HEK293 (cell line): ENCODE data around the gene SACS.

ENCODE experiments used
- CTCF ChIA-PET: fragments of 350-600 bp; formaldehyde crosslinking; extraction: SDS; loops from one replicate; lab custom pipeline; 2021; ENCODE audit warnings: antibody characterized with exemption; lab: Yijun Ruan, JAX
- POLR2A ChIA-PET: fragments of 300-600 bp; formaldehyde crosslinking; extraction: SDS; loops from one replicate; lab custom pipeline; 2020; ENCODE audit warnings: antibody characterized with exemption, inconsistent platforms; lab: Yijun Ruan, JAX
- H3K27ac ChIP-seq: fragments of 200-500 bp; sonication (Bioruptor generic); 2 replicates; pipeline ENCODE4 v1.5.1; 2014; ENCODE audit warnings: low read depth, low read length, control low read depth, inconsistent platforms; ENCODE audit errors: extremely low read depth
- H3K36me3 ChIP-seq, 2 experiments: fragments of 200-500 bp in 1 of 2; sonication (Bioruptor generic) in 1 of 2; 1 replicate in 1 of 2; 2 replicates in 1 of 2; pipeline ENCODE4 v1.5.1; 2014 to 2017; ENCODE audit warnings: inconsistent platforms in 2 of 2, low read length in 2 of 2; ENCODE audit not compliant: control insufficient read depth in 2 of 2, insufficient read depth in 1 of 2
- H3K4me1 ChIP-seq: fragments of 200-500 bp; sonication (Bioruptor generic); 2 replicates; pipeline ENCODE4 v1.5.1; 2014; ENCODE audit warnings: mild to moderate bottlenecking, low read length, inconsistent platforms; ENCODE audit not compliant: control insufficient read depth, insufficient read depth
- H3K4me3 ChIP-seq: 2 replicates; pipeline ENCODE4 v1.5.1; 2011; ENCODE audit warnings: low read depth, mild to moderate bottlenecking, control low read depth, low read length, moderate library complexity
- H3K9me3 ChIP-seq: fragments of 200-500 bp; sonication (Bioruptor generic); 2 replicates; pipeline ENCODE4 v1.5.1; 2014; ENCODE audit warnings: low read depth, low read length, inconsistent platforms; ENCODE audit not compliant: control insufficient read depth, insufficient read depth
- FEZF1 ChIP-seq: fragments of 450-650 bp; formaldehyde crosslinking; IDR thresholded peaks from 2 replicates; pipeline ENCODE4 v1.5.1; 2016; ENCODE audit warnings: missing biosample characterization, missing genetic modification characterization
- GFI1B ChIP-seq: fragments of 450-650 bp; formaldehyde crosslinking; IDR thresholded peaks from 2 replicates; pipeline ENCODE4 v1.5.1; 2016; ENCODE audit warnings: missing biosample characterization, missing genetic modification characterization
- GLI4 ChIP-seq: fragments of 450-650 bp; formaldehyde crosslinking; IDR thresholded peaks from 2 replicates; pipeline ENCODE4 v1.5.1; 2016; ENCODE audit warnings: missing biosample characterization, missing genetic modification characterization
- HOXA7 ChIP-seq: sonication (generic); formaldehyde crosslinking; IDR thresholded peaks from 2 replicates; pipeline ENCODE4 v1.8.1; 2022; ENCODE audit warnings: missing genetic modification reagents, borderline replicate concordance
- KLF8 ChIP-seq: fragments of 450-650 bp; formaldehyde crosslinking; IDR thresholded peaks from 2 replicates; pipeline ENCODE4 v1.5.1; 2016; ENCODE audit warnings: missing biosample characterization, missing genetic modification characterization
- WT1 ChIP-seq: fragments of 450-650 bp; formaldehyde crosslinking; IDR thresholded peaks from 2 replicates; pipeline ENCODE4 v1.5.1; 2016; ENCODE audit warnings: missing biosample characterization, missing genetic modification characterization
- ZBTB21 ChIP-seq: fragments of 450-650 bp; formaldehyde crosslinking; IDR thresholded peaks from 2 replicates; pipeline ENCODE4 v1.5.1; 2017; ENCODE audit warnings: missing biosample characterization, missing genetic modification characterization
- ZFP69B ChIP-seq: fragments of 450-650 bp; formaldehyde crosslinking; IDR thresholded peaks from 2 replicates; pipeline ENCODE4 v1.5.1; 2016; ENCODE audit warnings: missing biosample characterization, missing genetic modification characterization
- ZNF155 ChIP-seq: fragments of 450-650 bp; formaldehyde crosslinking; IDR thresholded peaks from 2 replicates; pipeline ENCODE4 v1.5.1; 2016; ENCODE audit warnings: missing biosample characterization, missing genetic modification characterization
- ZNF184 ChIP-seq: fragments of 450-650 bp; IDR thresholded peaks from 2 replicates; pipeline ENCODE4 v1.5.1; 2018; ENCODE audit warnings: missing biosample characterization, mild to moderate bottlenecking, missing genetic modification characterization
- ZNF2 ChIP-seq: fragments of 450-650 bp; formaldehyde crosslinking; IDR thresholded peaks from 2 replicates; pipeline ENCODE4 v1.5.1; 2016; ENCODE audit warnings: missing biosample characterization, missing genetic modification characterization
- ZNF248 ChIP-seq: fragments of 450-650 bp; formaldehyde crosslinking; IDR thresholded peaks from 2 replicates; pipeline ENCODE4 v1.5.1; 2017; ENCODE audit warnings: missing biosample characterization, missing genetic modification characterization
- ZNF335 ChIP-seq: fragments of 450-650 bp; formaldehyde crosslinking; conservative IDR thresholded peaks from 2 replicates; pipeline ENCODE4 v1.5.1; 2016; ENCODE audit warnings: missing biosample characterization, missing genetic modification characterization
- ZNF37A ChIP-seq: fragments of 450-650 bp; IDR thresholded peaks from 2 replicates; pipeline ENCODE4 v1.5.1; 2018; ENCODE audit warnings: missing biosample characterization, missing genetic modification characterization
- ZNF398 ChIP-seq: fragments of 450-650 bp; formaldehyde crosslinking; IDR thresholded peaks from 2 replicates; pipeline ENCODE4 v1.5.1; 2017; ENCODE audit warnings: missing biosample characterization, missing genetic modification characterization
- ZNF521 ChIP-seq: fragments of 450-650 bp; formaldehyde crosslinking; IDR thresholded peaks from 2 replicates; pipeline ENCODE4 v1.5.1; 2017; ENCODE audit warnings: missing biosample characterization, mild to moderate bottlenecking, missing genetic modification characterization
- ZNF555 ChIP-seq: fragments of 450-650 bp; formaldehyde crosslinking; conservative IDR thresholded peaks from 2 replicates; pipeline ENCODE4 v1.5.1; 2017; ENCODE audit warnings: missing biosample characterization, mild to moderate bottlenecking, missing genetic modification characterization, inconsistent platforms
- ZNF558 ChIP-seq: fragments of 450-650 bp; formaldehyde crosslinking; IDR thresholded peaks from 2 replicates; pipeline ENCODE4 v1.5.1; 2016; ENCODE audit warnings: missing biosample characterization, missing genetic modification characterization
- ZNF561 ChIP-seq: fragments of 450-650 bp; IDR thresholded peaks from 2 replicates; pipeline ENCODE4 v1.5.1; 2018; ENCODE audit warnings: missing biosample characterization, missing genetic modification characterization, borderline replicate concordance
- ZNF692 ChIP-seq: fragments of 450-650 bp; formaldehyde crosslinking; IDR thresholded peaks from 2 replicates; pipeline ENCODE4 v1.5.1; 2016; ENCODE audit warnings: missing biosample characterization, missing genetic modification characterization
- ZNF707 ChIP-seq: fragments of 450-650 bp; formaldehyde crosslinking; IDR thresholded peaks from 2 replicates; pipeline ENCODE4 v1.5.1; 2016; ENCODE audit warnings: missing biosample characterization, missing genetic modification characterization
- TF ChIP-seq, protein P1 (sequence below): fragments of 450-650 bp; formaldehyde crosslinking; IDR thresholded peaks from 2 replicates; pipeline ENCODE4 v1.5.1; 2016; ENCODE audit warnings: missing biosample characterization, missing genetic modification characterization
- TF ChIP-seq, protein P2 (sequence below): fragments of 450-650 bp; formaldehyde crosslinking; IDR thresholded peaks from 2 replicates; pipeline ENCODE4 v1.5.1; 2016; ENCODE audit warnings: missing biosample characterization, missing genetic modification characterization, borderline replicate concordance
- TF ChIP-seq, protein P3 (sequence below): fragments of 450-650 bp; formaldehyde crosslinking; IDR thresholded peaks from 2 replicates; pipeline ENCODE4 v1.5.1; 2016; ENCODE audit warnings: missing biosample characterization, missing genetic modification characterization
- TF ChIP-seq, protein P4 (sequence below): fragments of 450-650 bp; formaldehyde crosslinking; IDR thresholded peaks from 2 replicates; pipeline ENCODE4 v1.5.1; 2017; ENCODE audit warnings: missing biosample characterization, missing genetic modification characterization
- TF ChIP-seq, protein P5 (sequence below): sonication (generic); formaldehyde crosslinking; IDR thresholded peaks from 2 replicates; pipeline ENCODE4 v1.8.1; 2022; ENCODE audit warnings: mild to moderate bottlenecking, moderate library complexity, missing genetic modification reagents

The SACS gene

DNA sequence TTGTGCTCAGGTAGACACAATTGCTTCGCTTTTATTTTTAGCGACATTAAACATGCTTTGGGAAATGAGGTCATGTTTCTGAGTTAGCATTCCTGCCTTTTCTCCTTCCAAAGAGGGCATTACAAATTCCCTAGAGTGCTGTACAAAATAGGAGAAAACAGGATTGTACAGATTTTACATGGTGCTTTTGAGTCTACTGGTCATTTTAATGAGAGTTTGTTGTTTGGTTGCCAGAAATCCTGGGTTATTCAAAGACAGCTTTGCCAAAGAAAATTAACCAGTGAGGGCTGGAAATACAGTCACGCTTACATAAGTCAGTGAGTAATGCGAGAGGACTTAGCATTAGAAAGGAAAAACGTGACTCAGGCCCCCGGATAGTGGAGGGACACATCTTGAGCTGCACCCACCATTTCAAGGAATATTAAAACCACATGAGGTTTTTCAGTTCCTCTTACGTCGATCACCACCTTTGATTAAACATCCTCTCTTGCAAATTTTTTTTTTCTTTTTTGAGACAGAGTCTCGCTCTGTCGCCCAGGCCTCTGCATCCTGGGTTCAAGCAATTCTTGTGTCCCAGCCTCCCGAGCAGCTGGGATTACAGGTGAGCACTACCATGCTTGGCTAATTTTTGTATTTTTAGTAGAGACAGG lies 55.4 kb downstream of the SACS start:
- Histone ChIP-seq H3K4me3 (no peak overlapping the region), H3K4me1 (0 out of 2 replicates have a peak, but pooled peaks cover 2% of the 10 kb centered on the region), H3K27ac (no peak overlapping the region), H3K36me3 (peaks cover 0 to 5% of the 10 kb centered on the region in 2 experiments; a peak in 2 of 3 replicates), H3K9me3 (no peaks in the 10 kb centered on the region)
- CTCF ChIA-PET = interaction anchor here (0.6 kb wide), 1 partner anchor 9 kb away, joined by 3 read pairs; no protein-coding TSS in a partner anchor
- POLR2A ChIA-PET = interaction anchor here (0.5 kb wide), 1 partner anchor 10 kb away, joined by 4 read pairs; no protein-coding TSS in a partner anchor
- TF ChIP-seq ZBTB21 (tag by site-specific recombination) = no peak
- no peak for TF ChIP-seq ZNF521
- no peak for TF ChIP-seq ZNF558 (tag by site-specific recombination)
- no peak for TF ChIP-seq ZNF707 (tag by site-specific recombination)
- TF ChIP-seq, protein P1, sequence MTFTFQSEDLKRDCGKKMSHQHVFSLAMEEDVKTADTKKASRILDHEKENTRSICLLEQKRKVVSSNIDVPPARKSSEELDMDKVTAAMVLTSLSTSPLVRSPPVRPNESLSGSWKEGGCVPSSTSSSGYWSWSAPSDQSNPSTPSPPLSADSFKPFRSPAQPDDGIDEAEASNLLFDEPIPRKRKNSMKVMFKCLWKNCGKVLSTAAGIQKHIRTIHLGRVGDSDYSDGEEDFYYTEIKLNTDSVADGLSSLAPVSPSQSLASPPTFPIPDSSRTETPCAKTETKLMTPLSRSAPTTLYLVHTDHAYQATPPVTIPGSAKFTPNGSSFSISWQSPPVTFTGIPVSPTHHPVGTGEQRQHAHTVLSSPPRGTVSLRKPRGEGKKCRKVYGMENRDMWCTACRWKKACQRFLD (tag by site-specific recombination) = no peak
- no peak for TF ChIP-seq GFI1B
- TF ChIP-seq ZNF398 (tag by site-specific recombination) = no peak
- 0 out of 2 replicates have a peak, but pooled peaks have one; percentile 52 for TF ChIP-seq ZNF2 (tag by site-specific recombination)
- 0 out of 2 replicates have a peak, but pooled peaks have one; percentile 7 for TF ChIP-seq FEZF1 (tag by site-specific recombination)
- TF ChIP-seq ZNF335 = peak; percentile 57; the same call in 1 of the 2 replicates
- TF ChIP-seq KLF8 (tag by site-specific recombination) = 0 out of 2 replicates have a peak, but pooled peaks have one; percentile 20
- no peak for TF ChIP-seq ZNF248 (tag by site-specific recombination)
- TF ChIP-seq ZFP69B (tag by site-specific recombination) = no peak
- TF ChIP-seq, protein P2, sequence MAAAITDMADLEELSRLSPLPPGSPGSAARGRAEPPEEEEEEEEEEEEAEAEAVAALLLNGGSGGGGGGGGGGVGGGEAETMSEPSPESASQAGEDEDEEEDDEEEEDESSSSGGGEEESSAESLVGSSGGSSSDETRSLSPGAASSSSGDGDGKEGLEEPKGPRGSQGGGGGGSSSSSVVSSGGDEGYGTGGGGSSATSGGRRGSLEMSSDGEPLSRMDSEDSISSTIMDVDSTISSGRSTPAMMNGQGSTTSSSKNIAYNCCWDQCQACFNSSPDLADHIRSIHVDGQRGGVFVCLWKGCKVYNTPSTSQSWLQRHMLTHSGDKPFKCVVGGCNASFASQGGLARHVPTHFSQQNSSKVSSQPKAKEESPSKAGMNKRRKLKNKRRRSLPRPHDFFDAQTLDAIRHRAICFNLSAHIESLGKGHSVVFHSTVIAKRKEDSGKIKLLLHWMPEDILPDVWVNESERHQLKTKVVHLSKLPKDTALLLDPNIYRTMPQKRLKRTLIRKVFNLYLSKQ = no peak
- no peak for TF ChIP-seq WT1 (tag by site-specific recombination)
- TF ChIP-seq HOXA7 (CRISPR knock-in tag) = no peak
- no peak for TF ChIP-seq ZNF37A (tag by site-specific recombination)
- TF ChIP-seq, protein P3, sequence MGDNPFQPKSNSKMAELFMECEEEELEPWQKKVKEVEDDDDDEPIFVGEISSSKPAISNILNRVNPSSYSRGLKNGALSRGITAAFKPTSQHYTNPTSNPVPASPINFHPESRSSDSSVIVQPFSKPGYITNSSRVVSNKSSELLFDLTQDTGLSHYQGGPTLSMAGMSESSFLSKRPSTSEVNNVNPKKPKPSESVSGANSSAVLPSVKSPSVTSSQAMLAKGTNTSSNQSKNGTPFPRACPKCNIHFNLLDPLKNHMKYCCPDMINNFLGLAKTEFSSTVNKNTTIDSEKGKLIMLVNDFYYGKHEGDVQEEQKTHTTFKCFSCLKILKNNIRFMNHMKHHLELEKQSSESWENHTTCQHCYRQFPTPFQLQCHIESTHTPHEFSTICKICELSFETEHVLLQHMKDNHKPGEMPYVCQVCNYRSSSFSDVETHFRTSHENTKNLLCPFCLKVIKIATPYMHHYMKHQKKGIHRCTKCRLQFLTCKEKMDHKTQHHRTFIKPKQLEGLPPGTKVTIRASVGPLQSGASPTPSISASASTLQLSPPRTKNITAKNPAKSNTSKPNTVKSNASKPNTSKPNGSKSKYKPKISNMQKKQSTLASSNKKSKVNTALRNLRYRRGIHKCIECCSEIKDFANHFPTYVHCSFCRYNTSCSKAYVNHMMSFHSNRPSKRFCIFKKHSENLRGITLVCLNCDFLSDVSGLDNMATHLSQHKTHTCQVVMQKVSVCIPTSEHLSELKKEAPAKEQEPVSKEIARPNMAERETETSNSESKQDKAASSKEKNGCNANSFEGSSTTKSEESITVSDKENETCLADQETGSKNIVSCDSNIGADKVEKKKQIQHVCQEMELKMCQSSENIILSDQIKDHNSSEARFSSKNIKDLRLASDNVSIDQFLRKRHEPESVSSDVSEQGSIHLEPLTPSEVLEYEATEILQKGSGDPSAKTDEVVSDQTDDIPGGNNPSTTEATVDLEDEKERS (tag by site-specific recombination) = no peak
- no peak for TF ChIP-seq ZNF184 (tag by site-specific recombination)
- TF ChIP-seq, protein P4, sequence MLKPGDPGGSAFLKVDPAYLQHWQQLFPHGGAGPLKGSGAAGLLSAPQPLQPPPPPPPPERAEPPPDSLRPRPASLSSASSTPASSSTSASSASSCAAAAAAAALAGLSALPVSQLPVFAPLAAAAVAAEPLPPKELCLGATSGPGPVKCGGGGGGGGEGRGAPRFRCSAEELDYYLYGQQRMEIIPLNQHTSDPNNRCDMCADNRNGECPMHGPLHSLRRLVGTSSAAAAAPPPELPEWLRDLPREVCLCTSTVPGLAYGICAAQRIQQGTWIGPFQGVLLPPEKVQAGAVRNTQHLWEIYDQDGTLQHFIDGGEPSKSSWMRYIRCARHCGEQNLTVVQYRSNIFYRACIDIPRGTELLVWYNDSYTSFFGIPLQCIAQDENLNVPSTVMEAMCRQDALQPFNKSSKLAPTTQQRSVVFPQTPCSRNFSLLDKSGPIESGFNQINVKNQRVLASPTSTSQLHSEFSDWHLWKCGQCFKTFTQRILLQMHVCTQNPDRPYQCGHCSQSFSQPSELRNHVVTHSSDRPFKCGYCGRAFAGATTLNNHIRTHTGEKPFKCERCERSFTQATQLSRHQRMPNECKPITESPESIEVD = peak; percentile 82
- no peak for TF ChIP-seq GLI4 (tag by site-specific recombination)
- no peak for TF ChIP-seq ZNF692 (tag by site-specific recombination)
- no peak for TF ChIP-seq ZNF555
- TF ChIP-seq, protein P5, sequence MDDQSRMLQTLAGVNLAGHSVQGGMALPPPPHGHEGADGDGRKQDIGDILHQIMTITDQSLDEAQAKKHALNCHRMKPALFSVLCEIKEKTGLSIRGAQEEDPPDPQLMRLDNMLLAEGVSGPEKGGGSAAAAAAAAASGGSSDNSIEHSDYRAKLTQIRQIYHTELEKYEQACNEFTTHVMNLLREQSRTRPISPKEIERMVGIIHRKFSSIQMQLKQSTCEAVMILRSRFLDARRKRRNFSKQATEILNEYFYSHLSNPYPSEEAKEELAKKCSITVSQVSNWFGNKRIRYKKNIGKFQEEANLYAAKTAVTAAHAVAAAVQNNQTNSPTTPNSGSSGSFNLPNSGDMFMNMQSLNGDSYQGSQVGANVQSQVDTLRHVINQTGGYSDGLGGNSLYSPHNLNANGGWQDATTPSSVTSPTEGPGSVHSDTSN (CRISPR knock-in tag) = no peak
- no peak for TF ChIP-seq ZNF561 (tag by site-specific recombination)
- no peak for TF ChIP-seq ZNF155 (tag by site-specific recombination)
